Upper lobe of left lung (tissue), 4 donors: ENCODE results near the gene TMTC1.

Experiments used
- CTCF ChIP-seq, 6 experiments: fragments of 450-650 bp in 4 of 6; fragments of 200-600 bp in 2 of 6; sonication (generic) in 2 of 6; IDR thresholded peaks; one replicate each; pipeline ENCODE4 v1.5.1; 2016 to 2019; ENCODE audit warnings: antibody characterized with exemption in 6 of 6
- POLR2A ChIP-seq, 4 donors: fragments of 450-650 bp; IDR thresholded peaks; one replicate each; pipeline ENCODE4 v1.5.1; 2016 to 2017; ENCODE audit warnings: antibody characterized with exemption in 4 of 4, mild to moderate bottlenecking in 2 of 4

GRCh38 chr12:29662734-29663323 lies 120.9 kb downstream of the TMTC1 start:
- no peak for TF ChIP-seq POLR2A (IDR thresholded peaks at IDR 0.05)
- no peak for TF ChIP-seq CTCF (IDR thresholded peaks at IDR 0.05)
